Large intestine (tissue), 12 donors: ENCODE results near the gene TSPAN17. TPM values are rescaled to one million over a fixed set of nuclear protein-coding genes. Genes with fewer than 3 reads are reported as not detected.
A peak's percentile ranks its signal among the peaks of the same experiment; 100 is the strongest.
"Not testable (repeated sequence)": the region's sequence is repeated elsewhere in the genome, so short reads cannot be mapped to it uniquely, and the experiment has no call there.

ENCODE experiments used
- DNase-seq, 2 donors: peaks; one replicate each; pipeline versions ENCODE4 v3.0.0 to v3.0.0-alpha.2; 2013
- H3K27ac ChIP-seq: one replicate; pipeline ENCODE4 v1.5.1; 2013; ENCODE audit warnings: low read length
- H3K27me3 ChIP-seq: 2 replicates; pipeline ENCODE4 v1.6.1; 2013; ENCODE audit warnings: low read length; ENCODE audit not compliant: control insufficient read depth, insufficient read depth
- H3K36me3 ChIP-seq: 2 replicates; pipeline ENCODE4 v1.6.1; 2013; ENCODE audit warnings: low read length; ENCODE audit not compliant: control insufficient read depth, insufficient read depth
- H3K4me1 ChIP-seq: one replicate; pipeline ENCODE4 v1.6.1; 2013; ENCODE audit warnings: low read length; ENCODE audit not compliant: control insufficient read depth, insufficient read depth
- H3K4me3 ChIP-seq: one replicate; pipeline ENCODE4 v1.5.1; 2013; ENCODE audit warnings: low read length
- H3K9me3 ChIP-seq: one replicate; pipeline ENCODE4 v1.6.1; 2013; ENCODE audit warnings: mild to moderate bottlenecking, low read depth, low read length, moderate library complexity; ENCODE audit not compliant: control insufficient read depth
- WGBS: methylation state at CpG from one replicate; pipeline ENCODE4 v1.1.5; 2013; ENCODE audit warnings: low lambda C conversion rate; ENCODE audit not compliant: insufficient coverage; 5-methylcytosine and 5-hydroxymethylcytosine counted together
- long read RNA-seq, 11 donors: transcript quantifications; one replicate each; lab custom pipeline, GENCODE V29; 2026
- polyA plus RNA-seq: library from polyadenylated mRNA; unstranded; fragments of 120-200 nt; gene quantifications from one replicate; pipeline ENCODE4 v1.2.1, GENCODE V29; 2013

TSPAN17 gene, protein sequence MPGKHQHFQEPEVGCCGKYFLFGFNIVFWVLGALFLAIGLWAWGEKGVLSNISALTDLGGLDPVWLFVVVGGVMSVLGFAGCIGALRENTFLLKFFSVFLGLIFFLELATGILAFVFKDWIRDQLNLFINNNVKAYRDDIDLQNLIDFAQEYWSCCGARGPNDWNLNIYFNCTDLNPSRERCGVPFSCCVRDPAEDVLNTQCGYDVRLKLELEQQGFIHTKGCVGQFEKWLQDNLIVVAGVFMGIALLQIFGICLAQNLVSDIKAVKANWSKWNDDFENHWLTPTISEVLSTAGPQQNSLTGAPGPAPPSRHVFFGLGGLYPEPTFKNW
- polyA plus RNA-seq = 25.7 TPM
- long read RNA-seq, donor 1, partial matches to known transcripts = 0 of 3 reads
- long read RNA-seq, donor 1, other reads (novel, unspliced or antisense) = 0 of 3 reads
- long read RNA-seq, donor 2, partial matches to known transcripts = 6 of 10 reads
- long read RNA-seq, donor 2, other reads (novel, unspliced or antisense) = 0 of 10 reads
- long read RNA-seq, donor 3, partial matches to known transcripts = 0 of 3 reads
- long read RNA-seq, donor 3, other reads (novel, unspliced or antisense) = 0 of 3 reads
- long read RNA-seq, donor 4 = 0 reads
- long read RNA-seq, donor 5, partial matches to known transcripts = 9 of 14 reads
- long read RNA-seq, donor 5, other reads (novel, unspliced or antisense) = 0 of 14 reads
- long read RNA-seq, donor 6, transcript TSPAN17-207 (9 exons, 2,457 nt) = major isoform, 8 of 8 reads
- long read RNA-seq, donor 6, partial matches to known transcripts = 0 of 8 reads
- long read RNA-seq, donor 6, other reads (novel, unspliced or antisense) = 0 of 8 reads
- long read RNA-seq, donor 7, partial matches to known transcripts = 11 of 13 reads
- long read RNA-seq, donor 7, other reads (novel, unspliced or antisense) = 0 of 13 reads
- long read RNA-seq, donor 8, partial matches to known transcripts = 0 of 4 reads
- long read RNA-seq, donor 8, other reads (novel, unspliced or antisense) = 0 of 4 reads
- long read RNA-seq, donor 9 = 0 reads
- long read RNA-seq, donor 10, transcript TSPAN17-207 (9 exons, 2,457 nt) = major isoform, 6 of 6 reads
- long read RNA-seq, donor 10, partial matches to known transcripts = 0 of 6 reads
- long read RNA-seq, donor 10, other reads (novel, unspliced or antisense) = 0 of 6 reads
- long read RNA-seq, donor 11, partial matches to known transcripts = 0 of 3 reads
- long read RNA-seq, donor 11, other reads (novel, unspliced or antisense) = 0 of 3 reads

DNA sequence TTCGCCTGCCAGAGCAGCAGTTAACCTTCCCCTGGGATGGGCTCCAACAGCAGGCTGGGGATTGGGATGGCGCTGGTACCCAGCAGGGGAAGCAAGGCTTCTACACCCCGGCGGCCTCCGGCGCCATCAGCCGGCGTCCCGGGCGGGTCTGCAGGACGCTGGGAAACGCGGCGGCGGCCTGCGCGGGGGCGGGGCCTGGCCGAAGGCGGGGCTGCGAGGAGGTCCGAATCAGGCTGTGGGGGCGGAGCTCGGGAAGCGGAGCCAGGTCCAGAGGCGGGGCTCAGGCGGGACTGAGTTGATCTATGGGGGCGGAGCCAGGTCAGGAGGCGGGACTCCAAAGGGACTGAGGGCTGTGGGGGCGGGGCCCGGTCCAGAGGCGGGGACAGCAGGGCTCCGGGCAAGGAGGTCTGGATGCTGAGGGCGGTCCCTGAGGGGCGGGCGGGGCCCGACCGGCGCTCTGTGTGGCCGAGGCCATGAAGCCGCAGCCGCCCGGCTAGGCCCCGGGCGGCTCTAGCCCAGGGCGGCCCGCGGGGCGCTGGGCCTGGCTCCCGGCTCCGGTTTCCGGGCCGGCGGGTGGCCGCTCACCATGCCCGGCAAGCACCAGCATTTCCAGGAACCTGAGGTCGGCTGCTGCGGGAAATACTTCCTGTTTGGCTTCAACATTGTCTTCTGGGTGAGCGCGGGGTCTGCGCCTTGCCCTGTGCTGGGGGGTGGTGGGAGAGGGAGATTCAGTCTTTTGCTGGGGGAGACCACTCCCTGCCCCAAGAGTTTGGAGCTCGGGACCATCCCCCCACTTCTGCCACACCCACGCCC lies at the start of gene TSPAN17:
Gene TSPAN17 (plus strand): TSS at position 455 of the 813 bp plus-strand sequence. CDS start 132 bp downstream, at position 587.
- peak within 1 kb of the TSS; percentile 20 for H3K27ac ChIP-seq
- WGBS = no CpG with 5 or more reads among the region's 63 CpGs
- H3K27me3 ChIP-seq = no peaks in the 10 kb centered on the region
- H3K9me3 ChIP-seq = no peaks in the 10 kb centered on the region
- H3K4me1 ChIP-seq = peaks cover 14% of the 10 kb centered on the region
- peak within 1 kb of the TSS; percentile 75 for H3K4me3 ChIP-seq
- peak; percentile 99 for DNase-seq
- H3K36me3 ChIP-seq = no peaks in the 10 kb centered on the region

DNA sequence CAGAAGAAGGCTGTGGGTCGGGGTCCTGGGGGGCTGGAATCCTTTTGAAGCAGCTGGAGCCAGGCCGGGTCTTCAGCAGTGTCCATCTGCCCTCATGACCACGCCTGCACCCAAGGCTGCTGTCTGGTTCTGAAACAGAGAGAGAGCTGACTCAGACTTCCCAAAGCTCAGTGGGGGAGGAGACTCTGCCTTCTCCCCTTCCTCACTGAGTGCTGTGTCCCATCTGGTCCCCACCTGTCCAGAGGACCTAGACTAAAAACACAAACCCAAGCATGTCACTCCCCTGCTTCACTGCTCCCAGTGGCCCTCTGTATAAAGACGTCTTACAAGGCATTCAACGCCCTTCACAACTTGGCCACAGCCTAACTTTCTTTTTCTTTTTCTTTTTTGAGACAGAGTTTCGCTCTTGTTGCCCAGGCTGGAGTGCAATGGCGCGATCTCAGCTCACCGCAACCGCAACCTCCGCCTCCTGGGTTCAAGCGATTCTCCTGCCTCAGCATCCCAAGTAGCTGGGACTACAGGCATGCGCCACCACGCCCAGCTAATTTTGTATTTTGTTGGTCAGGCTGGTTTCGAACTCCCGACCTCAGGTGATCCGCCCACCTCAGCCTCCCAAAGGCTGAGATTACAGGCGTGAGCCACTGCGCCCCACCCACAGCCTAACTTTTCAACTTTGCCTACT lies 47.4 kb upstream of the TSPAN17 start:
- 100% methylated on average over 2 of the region's 19 CpGs for WGBS
- not testable (repeated sequence) for H3K4me1 ChIP-seq

DNA sequence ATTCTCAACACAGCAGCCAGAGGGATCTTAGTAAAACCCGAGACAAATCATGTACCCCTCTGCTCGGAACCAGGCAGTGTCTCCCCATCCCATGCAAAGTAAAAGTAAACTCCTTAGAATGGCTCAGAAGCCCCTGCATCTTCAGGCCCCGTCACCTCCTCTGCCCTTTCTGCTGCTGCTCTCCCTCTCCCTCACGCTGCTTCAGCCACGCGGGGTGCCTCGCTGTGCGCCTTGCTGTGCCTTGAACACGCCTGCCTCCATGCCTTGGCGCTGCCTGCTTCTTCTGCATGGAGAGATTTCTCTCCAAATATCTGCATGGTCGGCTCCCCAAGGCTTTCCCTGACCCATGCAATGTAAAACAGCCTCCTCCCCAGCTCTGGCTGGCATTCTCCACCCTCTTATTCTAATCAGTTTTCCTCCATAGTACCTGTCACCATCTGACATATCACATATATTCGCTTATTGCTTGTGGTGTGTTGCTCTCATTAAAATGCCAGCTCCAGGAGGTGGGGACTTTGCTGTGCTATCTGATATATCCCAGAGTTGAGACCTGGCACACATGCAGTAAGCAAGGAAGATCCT lies 45.3 kb upstream of the TSPAN17 start:
- Histone ChIP-seq H3K4me3 (no peak overlapping the region), H3K9me3 (no peaks in the 10 kb centered on the region), H3K27me3 (peaks cover 15% of the 10 kb centered on the region), H3K36me3 (no peaks in the 10 kb centered on the region), H3K4me1 (no peaks in the 10 kb centered on the region), H3K27ac (no peak overlapping the region)
- DNase-seq = no peak
- no CpG with 5 or more reads among the region's 12 CpGs for WGBS

More for the DNA sequence above, 47.4 kb upstream of the TSPAN17 start:
- not testable (repeated sequence) for H3K36me3 ChIP-seq, H3K27ac ChIP-seq, H3K9me3 ChIP-seq, H3K4me3 ChIP-seq, DNase-seq
- H3K27me3 ChIP-seq = peaks cover 15% of the 10 kb centered on the region

DNA sequence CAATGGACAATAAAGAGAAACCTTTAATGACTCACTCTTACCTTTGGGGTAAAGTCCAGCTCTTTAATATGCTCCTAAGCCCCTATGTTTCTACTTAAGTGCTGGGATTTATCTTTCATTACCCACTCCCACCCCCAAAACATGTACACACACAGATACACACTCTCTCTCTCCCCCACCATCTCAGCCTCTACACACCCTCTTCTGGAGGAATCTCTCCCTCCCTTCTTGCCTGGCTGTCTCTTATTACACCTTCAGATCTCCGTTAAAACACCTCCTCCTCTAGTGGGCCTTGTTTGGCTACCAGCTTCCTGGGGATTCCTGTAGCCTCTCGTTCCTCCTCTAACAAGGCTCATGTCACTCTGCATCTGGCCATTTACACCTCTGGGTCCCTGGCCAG lies 44.2 kb upstream of the TSPAN17 start:
- no CpG with 5 or more reads among the region's 2 CpGs for WGBS
- DNase-seq = no peak
- Histone ChIP-seq H3K27me3 (peaks cover 10% of the 10 kb centered on the region), H3K27ac (no peak overlapping the region), H3K9me3 (no peaks in the 10 kb centered on the region), H3K36me3 (no peaks in the 10 kb centered on the region), H3K4me3 (no peak overlapping the region), H3K4me1 (no peaks in the 10 kb centered on the region)

DNA sequence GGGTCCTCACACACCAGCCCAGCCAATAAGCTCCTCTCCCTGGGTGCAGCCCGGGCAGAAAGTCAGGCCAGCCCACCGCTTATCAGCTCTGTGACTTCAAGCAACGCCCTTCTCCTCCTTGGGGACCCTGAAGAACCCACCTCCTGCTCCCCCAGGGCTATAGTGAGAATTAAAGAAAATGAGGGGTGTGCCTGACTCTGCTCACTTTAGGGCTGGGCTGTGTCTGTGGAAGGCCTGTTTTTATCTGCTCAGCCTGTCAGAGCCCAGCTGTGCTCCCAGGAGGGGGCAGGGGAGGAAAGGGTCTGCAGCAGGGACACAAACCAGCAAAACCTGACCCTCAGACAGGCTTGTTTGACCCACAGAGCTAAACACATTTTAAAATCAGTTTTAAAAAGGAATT lies 41.3 kb upstream of the TSPAN17 start:
- Histone ChIP-seq H3K36me3 (no peaks in the 10 kb centered on the region), H3K4me1 (no peaks in the 10 kb centered on the region), H3K4me3 (no peak overlapping the region), H3K27me3 (peaks cover 22% of the 10 kb centered on the region), H3K9me3 (no peaks in the 10 kb centered on the region), H3K27ac (no peak overlapping the region)
- no peak for DNase-seq
- no CpG with 5 or more reads among the region's 3 CpGs for WGBS

DNA sequence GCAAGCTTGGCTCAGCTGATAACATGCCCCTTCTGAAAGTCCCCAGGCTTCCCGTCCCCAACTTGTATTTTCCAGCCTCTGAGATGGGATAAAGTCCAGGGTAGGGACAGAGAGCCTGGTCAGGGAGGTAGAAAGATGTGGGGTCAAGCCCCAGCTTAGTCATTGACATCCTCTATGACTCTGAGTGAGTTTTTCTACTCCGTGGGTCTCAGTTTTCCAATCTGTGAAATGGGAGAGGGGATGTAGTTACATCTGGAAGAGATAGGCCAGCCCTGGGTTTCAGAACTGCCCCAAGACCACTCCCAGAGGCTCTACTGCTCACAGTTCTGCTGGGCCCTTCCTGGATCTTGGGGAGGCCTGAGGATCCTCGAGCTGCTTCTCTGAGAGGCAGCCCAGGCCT lies 40.4 kb upstream of the TSPAN17 start:
- Histone ChIP-seq H3K4me3 (no peak overlapping the region), H3K4me1 (no peaks in the 10 kb centered on the region), H3K9me3 (no peaks in the 10 kb centered on the region), H3K27ac (no peak overlapping the region), H3K27me3 (peaks cover 28% of the 10 kb centered on the region), H3K36me3 (no peaks in the 10 kb centered on the region)
- WGBS = no CpG with 5 or more reads among the region's 3 CpGs
- no peak for DNase-seq

DNA sequence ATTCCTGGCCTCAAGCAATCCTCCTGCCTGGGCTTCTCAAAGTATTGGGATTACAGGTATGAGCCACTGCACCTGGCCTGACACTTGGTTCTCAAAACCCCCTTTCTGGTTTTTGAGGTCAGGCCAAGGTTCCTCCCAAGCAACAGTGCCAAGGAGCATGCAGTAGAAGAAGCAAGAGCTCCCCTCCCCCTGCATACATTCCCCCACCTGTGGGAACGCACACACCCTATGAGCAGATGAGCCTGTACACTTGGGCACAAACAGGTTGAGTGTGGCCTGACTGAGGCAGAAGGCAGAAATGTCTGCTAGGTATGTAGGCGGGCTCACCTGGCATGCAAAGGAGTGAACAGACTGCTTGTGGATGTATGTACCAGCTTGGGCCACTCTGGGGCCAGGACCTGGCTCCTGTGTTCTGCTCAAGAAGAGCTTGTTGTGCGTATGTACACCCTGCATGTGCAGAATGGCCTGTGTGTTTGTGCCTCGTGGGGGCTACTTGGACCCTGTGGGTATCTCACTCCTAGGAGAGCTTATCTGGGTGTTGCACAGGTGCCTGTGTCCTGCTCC lies 39.1 kb upstream of the TSPAN17 start:
- Histone ChIP-seq H3K27me3 (peaks cover 41% of the 10 kb centered on the region), H3K36me3 (no peaks in the 10 kb centered on the region)
- WGBS = no CpG with 5 or more reads among the region's 4 CpGs

DNA sequence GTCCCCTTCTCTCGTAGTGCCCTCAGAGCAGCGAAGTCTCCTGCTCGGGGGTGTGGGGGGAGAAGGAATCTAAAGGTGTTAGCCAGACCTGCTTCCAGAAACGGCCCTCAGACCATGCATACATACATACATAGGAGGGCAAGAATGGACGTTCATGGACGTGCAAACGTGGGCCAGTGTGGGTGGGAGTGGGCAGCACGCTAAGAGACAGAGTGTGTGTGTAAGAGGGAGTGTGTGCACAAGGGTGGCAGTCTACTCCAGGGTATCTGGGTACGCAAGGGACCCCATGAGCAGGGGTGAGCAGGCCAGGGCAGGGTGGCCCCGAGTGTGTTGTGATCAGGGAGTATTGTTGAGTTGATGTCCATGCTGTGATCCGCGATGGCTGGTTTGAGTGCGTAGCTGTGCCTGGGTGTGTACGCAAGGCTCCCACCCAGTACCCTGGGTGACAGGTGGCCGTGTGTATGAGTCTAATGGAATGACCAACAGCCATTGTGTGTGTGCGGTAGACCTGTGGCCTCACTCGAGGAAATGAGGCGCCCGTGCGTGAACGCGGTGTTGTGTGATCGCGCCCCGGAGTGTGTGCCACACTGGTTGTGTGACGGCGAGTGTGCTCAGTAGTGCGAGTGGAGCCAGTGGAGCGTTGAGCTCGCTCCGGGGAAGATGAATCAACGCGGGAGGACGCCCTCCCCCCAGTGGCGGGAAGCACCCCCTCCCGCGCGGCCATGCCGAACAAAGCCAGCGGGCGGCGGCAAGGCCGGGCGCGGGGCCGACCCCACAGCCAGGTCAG lies 38.2 kb upstream of the TSPAN17 start:
- Histone ChIP-seq H3K4me3 (no peak overlapping the region), H3K4me1 (no peaks in the 10 kb centered on the region), H3K27ac (no peak overlapping the region), H3K36me3 (no peaks in the 10 kb centered on the region), H3K9me3 (no peaks in the 10 kb centered on the region), H3K27me3 (peaks cover 44% of the 10 kb centered on the region)
- no peak for DNase-seq
- no CpG with 5 or more reads among the region's 46 CpGs for WGBS

More for the DNA sequence above, 39.1 kb upstream of the TSPAN17 start:
- H3K9me3 ChIP-seq = no peaks in the 10 kb centered on the region
- H3K27ac ChIP-seq = no peak overlapping the region
- no peak for DNase-seq
- H3K4me1 ChIP-seq = no peaks in the 10 kb centered on the region
- no peak overlapping the region for H3K4me3 ChIP-seq
